Measurements from ENCODE around the gene WDR5B. TPM values are rescaled to one million over a fixed set of nuclear protein-coding genes. Genes with fewer than 3 reads are reported as not detected.

Gene WDR5B
- total RNA-seq, 1 experiment from 2014 or later: 4.4 TPM

GRCh38 chr3:122461806-122462205 is 45.9 kb upstream of the WDR5B start:
- TF ChIP-seq CTCF (IDR thresholded peaks at IDR 0.05; ENCODE audit: insufficient read depth in 1 of 2, low read depth in 1 of 2, low read length in 1 of 2, severe bottlenecking in 1 of 2, unreplicated experiment in 1 of 2): no peak
- POLR2A ChIA-PET: no interaction called here
- BruUV-seq (replicated peaks): no TSS peak

GRCh38 chr3:122458992-122459391 is 43.1 kb upstream of the WDR5B start:
- Mint-ChIP-seq H3K9me3 (ENCODE audit: unreplicated experiment) (no peaks in the 10 kb centered on the region), H3K4me1 (ENCODE audit: low read depth, unreplicated experiment) (peaks cover 13% of the 10 kb centered on the region), H3K27me3 (ENCODE audit: insufficient read depth, unreplicated experiment) (no peaks in the 10 kb centered on the region), H3K36me3 (ENCODE audit: insufficient read depth, unreplicated experiment) (peaks cover 59% of the 10 kb centered on the region), H3K27ac (ENCODE audit: unreplicated experiment) (no peak overlapping the region), H3K4me3 (ENCODE audit: unreplicated experiment) (no peak overlapping the region)
- intact Hi-C loops (cut with micrococcal nuclease; ENCODE audit: unreplicated experiment): loop anchor here (1.0 to 5.0 kb wide), 2 partner anchors 103 to 220 kb away; partner anchors contain the start of genes DTX3L and PARP9
- POLR2A ChIA-PET: no interaction called here
- DNase-seq: peak in 1 of 2 experiments; percentile 29
- BruUV-seq (replicated peaks): no TSS peak
- H3K36me3 ChIP-seq (ENCODE audit: control insufficient read depth, insufficient read depth, low read length): no peaks in the 10 kb centered on the region
- TF ChIP-seq CTCF (IDR thresholded peaks at IDR 0.05; ENCODE audit: insufficient read depth in 1 of 2, low read depth in 1 of 2, low read length in 1 of 2, severe bottlenecking in 1 of 2, unreplicated experiment in 1 of 2): peak; percentile 39 to 42
- CTCF ChIA-PET: interaction anchor here (0.9 kb wide), 1 partner anchor 153 kb away, joined by 3 read pairs; no protein-coding TSS in a partner anchor
- peaks cover 10% of the 10 kb centered on the region; the same call in 1 of the 2 replicates for H3K4me1 ChIP-seq
- H3K4me3 ChIP-seq (ENCODE audit: low read depth, low read length): no peak overlapping the region
- no peaks in the 10 kb centered on the region for H3K27me3 ChIP-seq (replicated peaks; ENCODE audit: control insufficient read depth, insufficient read depth, low read length)
- no peaks in the 10 kb centered on the region for H3K9me3 ChIP-seq

More at GRCh38 chr3:122461806-122462205, 45.9 kb upstream of the WDR5B start:
- no peak overlapping the region for H3K4me3 ChIP-seq (ENCODE audit: low read depth, low read length)
- no peaks in the 10 kb centered on the region for H3K27me3 Mint-ChIP-seq (ENCODE audit: insufficient read depth, unreplicated experiment)
- peaks cover 13% of the 10 kb centered on the region for H3K4me1 Mint-ChIP-seq (ENCODE audit: low read depth, unreplicated experiment)
- DNase-seq: no peak
- no peak overlapping the region for H3K4me3 Mint-ChIP-seq (ENCODE audit: unreplicated experiment)
- H3K27ac Mint-ChIP-seq (ENCODE audit: unreplicated experiment): no peak overlapping the region
- H3K27me3 ChIP-seq (replicated peaks; ENCODE audit: control insufficient read depth, insufficient read depth, low read length): no peaks in the 10 kb centered on the region
- peaks cover 10% of the 10 kb centered on the region; the same call in 1 of the 2 replicates for H3K4me1 ChIP-seq
- intact Hi-C loops (cut with micrococcal nuclease; ENCODE audit: unreplicated experiment): no loop called here
- no peaks in the 10 kb centered on the region for H3K9me3 Mint-ChIP-seq (ENCODE audit: unreplicated experiment)
- CTCF ChIA-PET: no interaction called here
- H3K9me3 ChIP-seq: no peaks in the 10 kb centered on the region
- H3K36me3 ChIP-seq (ENCODE audit: control insufficient read depth, insufficient read depth, low read length): peaks cover 1% of the 10 kb centered on the region; the same call in 1 of the 2 replicates
- peaks cover 57% of the 10 kb centered on the region for H3K36me3 Mint-ChIP-seq (ENCODE audit: insufficient read depth, unreplicated experiment)

GRCh38 chr3:122457706-122458105 is 41.8 kb upstream of the WDR5B start:
- BruUV-seq (replicated peaks): no TSS peak
- peaks cover 63% of the 10 kb centered on the region for H3K36me3 Mint-ChIP-seq (ENCODE audit: insufficient read depth, unreplicated experiment)
- H3K27ac Mint-ChIP-seq (ENCODE audit: unreplicated experiment): no peak overlapping the region
- H3K27me3 Mint-ChIP-seq (ENCODE audit: insufficient read depth, unreplicated experiment): no peaks in the 10 kb centered on the region
- intact Hi-C loops (cut with micrococcal nuclease; ENCODE audit: unreplicated experiment): loop anchor here (5.0 kb wide), 1 partner anchor 105 kb away; the partner anchor contains the start of genes DTX3L and PARP9
- no peaks in the 10 kb centered on the region for H3K9me3 Mint-ChIP-seq (ENCODE audit: unreplicated experiment)
- TF ChIP-seq CTCF (IDR thresholded peaks at IDR 0.05; ENCODE audit: insufficient read depth in 1 of 2, low read depth in 1 of 2, low read length in 1 of 2, severe bottlenecking in 1 of 2, unreplicated experiment in 1 of 2): no peak
- peaks cover 10% of the 10 kb centered on the region; the same call in 1 of the 2 replicates for H3K4me1 ChIP-seq
- DNase-seq: no peak
- no peaks in the 10 kb centered on the region for H3K27me3 ChIP-seq (replicated peaks; ENCODE audit: control insufficient read depth, insufficient read depth, low read length)
- H3K36me3 ChIP-seq (ENCODE audit: control insufficient read depth, insufficient read depth, low read length): peaks cover 2% of the 10 kb centered on the region; the same call in 1 of the 2 replicates
- no peak overlapping the region for H3K4me3 ChIP-seq (ENCODE audit: low read depth, low read length)
- peaks cover 13% of the 10 kb centered on the region for H3K4me1 Mint-ChIP-seq (ENCODE audit: low read depth, unreplicated experiment)
- ChIA-PET CTCF (no interaction called here), POLR2A (no interaction called here)
- no peak overlapping the region for H3K4me3 Mint-ChIP-seq (ENCODE audit: unreplicated experiment)
- no peaks in the 10 kb centered on the region for H3K9me3 ChIP-seq
